ENCODE data around the gene EIF2B2.

DNA sequence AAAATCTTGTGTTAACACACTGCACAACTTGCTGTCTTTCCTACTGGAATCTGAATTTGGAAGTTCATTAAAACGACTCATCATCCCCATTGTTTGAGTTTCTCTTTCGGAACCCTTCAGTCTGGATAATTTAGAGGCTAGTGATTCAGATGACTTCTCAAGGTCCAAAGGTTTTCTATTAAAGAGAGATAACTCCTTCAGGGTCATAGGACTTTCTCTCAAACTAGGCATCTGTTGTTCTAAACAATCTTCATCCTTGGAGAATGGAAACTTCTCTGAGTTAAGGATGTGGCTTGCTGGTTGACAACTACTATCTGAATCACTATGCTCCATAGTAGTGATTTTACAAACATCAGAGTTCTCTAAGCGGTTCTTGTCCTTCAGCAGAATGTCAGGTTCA lies 44.2 kb downstream of the EIF2B2 start:
- TF ChIP-seq CTCF (IDR thresholded peaks at IDR 0.05) (no peak), POLR2A (IDR thresholded peaks at IDR 0.05) (no peak)

All from adrenal gland (tissue), 5 donors.